A549 (cell line): ENCODE results near the gene AP2A2. TPM values are rescaled to one million over a fixed set of nuclear protein-coding genes. Genes with fewer than 3 reads are reported as not detected.

ENCODE experiments used
- ATAC-seq, 2 experiments: fragments of 200-7000 bp in 1 of 2; fragments of >200 bp in 1 of 2; cut with Nextera tagmentation in 1 of 2; cut with Tn5 transposase in 1 of 2; 3 replicates each; pipeline versions ENCODE4 v1.8.0 to v1.9.1; 2018 to 2020; ENCODE audit warnings: mild to moderate bottlenecking in 1 of 2, moderate library complexity in 1 of 2
- CTCF ChIA-PET: fragments of 300-600 bp; sonication (Branson Sonifier 250); formaldehyde crosslinking; extraction: SDS; loops from one replicate; lab custom pipeline; 2021; ENCODE audit warnings: antibody characterized with exemption, inconsistent platforms; lab: Yijun Ruan, JAX
- POLR2A ChIA-PET: fragments of 350-600 bp; formaldehyde crosslinking; extraction: SDS; loops from one replicate; lab custom pipeline; 2021; ENCODE audit warnings: antibody characterized with exemption, inconsistent platforms; lab: Yijun Ruan, JAX
- DNase-seq, 2 experiments: peaks; one replicate each; pipeline versions ENCODE4 v3.0.0 to v3.0.0-alpha.2; 2011 to 2016; ENCODE audit warnings: low read depth in 1 of 2, low spot score in 1 of 2
- FAIRE-seq: peaks from 2 replicates; lab custom pipeline; 2011; peaks lifted over from hg19 to GRCh38; lab: Jason Lieb, UNC
- H3K27ac ChIP-seq, 2 experiments: fragments of >200 bp; sonication (Bioruptor Twin); formaldehyde crosslinking; 3 replicates each; pipeline ENCODE4 v1.5.1; 2016 to 2017
- H3K4me1 ChIP-seq: fragments of >200 bp; sonication (Bioruptor Twin); formaldehyde crosslinking; 3 replicates; pipeline ENCODE4 v1.6.1; 2016
- H3K4me2 ChIP-seq: fragments of >200 bp; sonication (Bioruptor Twin); formaldehyde crosslinking; 3 replicates; pipeline ENCODE4 v1.6.1; 2016
- H3K4me3 ChIP-seq: fragments of >200 bp; sonication (Bioruptor Twin); formaldehyde crosslinking; 3 replicates; pipeline ENCODE4 v1.5.1; 2016
- H3K9me3 ChIP-seq: fragments of >200 bp; sonication (Bioruptor Twin); formaldehyde crosslinking; 3 replicates; pipeline ENCODE4 v1.6.1; 2016
- CBX8 ChIP-seq: fragments of 200-600 bp; sonication (generic); IDR thresholded peaks from 2 replicates; pipeline ENCODE4 v1.6.1; 2016
- CEBPB ChIP-seq, 2 experiments: fragments of >200 bp in 1 of 2; sonication (Bioruptor Twin) in 1 of 2; formaldehyde crosslinking in 1 of 2; IDR thresholded peaks; 2 replicates each; pipeline ENCODE4 v1.6.1; 2012 to 2016
- CHD4 ChIP-seq: fragments of 200-600 bp; sonication (generic); IDR thresholded peaks from 2 replicates; pipeline ENCODE4 v1.6.1; 2016; ENCODE audit warnings: antibody characterized with exemption, mild to moderate bottlenecking, borderline replicate concordance
- EHF ChIP-seq: fragments of 250-450 bp; sonication (Bioruptor Pico); IDR thresholded peaks from 2 replicates; pipeline ENCODE4 v1.5.0; 2020; ENCODE audit warnings: mild to moderate bottlenecking
- FOSB ChIP-seq: fragments of 250-450 bp; sonication (Bioruptor Pico); IDR thresholded peaks from 2 replicates; pipeline ENCODE4 v1.5.0; 2020; ENCODE audit warnings: mild to moderate bottlenecking, moderate library complexity
- GATA3 ChIP-seq: IDR thresholded peaks from 2 replicates; pipeline ENCODE4 v1.6.1; 2012; ENCODE audit warnings: borderline replicate concordance
- HEYL ChIP-seq: fragments of 250-450 bp; sonication (Bioruptor Pico); IDR thresholded peaks from 2 replicates; pipeline ENCODE4 v1.8.0; 2021; ENCODE audit warnings: mild to moderate bottlenecking, moderate library complexity
- HOXA7 ChIP-seq: fragments of 250-450 bp; sonication (Bioruptor Pico); IDR thresholded peaks from 2 replicates; pipeline ENCODE4 v1.5.0; 2020; ENCODE audit warnings: mild to moderate bottlenecking, moderate library complexity
- HOXB13 ChIP-seq: fragments of 250-450 bp; sonication (Bioruptor Pico); IDR thresholded peaks from 2 replicates; pipeline ENCODE4 v1.5.0; 2020; ENCODE audit warnings: low read depth, mild to moderate bottlenecking, moderate library complexity
- HOXB5 ChIP-seq: fragments of 250-450 bp; sonication (Bioruptor Pico); IDR thresholded peaks from 2 replicates; pipeline ENCODE4 v1.5.0; 2020; ENCODE audit warnings: mild to moderate bottlenecking, moderate library complexity
- JUNB ChIP-seq: fragments of >200 bp; sonication (Bioruptor Twin); formaldehyde crosslinking; IDR thresholded peaks from 2 replicates; pipeline ENCODE4 v1.6.1; 2016
- KDM1A ChIP-seq: fragments of 200-600 bp; sonication (generic); IDR thresholded peaks from 2 replicates; pipeline ENCODE4 v1.6.1; 2016; ENCODE audit warnings: low read depth, mild to moderate bottlenecking
- MAFK ChIP-seq: fragments of 450-650 bp; IDR thresholded peaks from 2 replicates; pipeline ENCODE4 v1.6.1; 2014; ENCODE audit not compliant: partially characterized antibody
- MAZ ChIP-seq: fragments of 150-350 bp; IDR thresholded peaks from 2 replicates; pipeline ENCODE4 v1.6.1; 2014; ENCODE audit warnings: antibody characterized with exemption, low read depth, low read length, borderline replicate concordance
- MYC ChIP-seq: IDR thresholded peaks from 2 replicates; pipeline ENCODE4 v1.6.1; 2012; ENCODE audit warnings: mild to moderate bottlenecking, inconsistent platforms, low read length, improper control_type of control experiment, borderline replicate concordance
- POLR2A ChIP-seq: IDR thresholded peaks from 2 replicates; pipeline ENCODE4 v1.6.1; 2012; ENCODE audit warnings: mild to moderate bottlenecking, low read length
- POLR2AphosphoS2 ChIP-seq: conservative IDR thresholded peaks from 2 replicates; pipeline ENCODE4 v1.6.1; 2012; ENCODE audit warnings: low read length, improper control_type of control experiment, inconsistent platforms
- RARB ChIP-seq: fragments of 250-450 bp; sonication (Bioruptor Pico); IDR thresholded peaks from 2 replicates; pipeline ENCODE4 v1.8.0; 2021; ENCODE audit warnings: mild to moderate bottlenecking, moderate library complexity
- RCOR1 ChIP-seq: fragments of 150-350 bp; IDR thresholded peaks from 2 replicates; pipeline ENCODE4 v1.6.1; 2014; ENCODE audit warnings: antibody characterized with exemption, low read length, low read depth
- RNF2 ChIP-seq: fragments of 200-600 bp; sonication (generic); IDR thresholded peaks from 2 replicates; pipeline ENCODE4 v1.6.1; 2016; ENCODE audit warnings: low read depth, mild to moderate bottlenecking, antibody characterized with exemption, moderate library complexity, borderline replicate concordance
- TFCP2L1 ChIP-seq: fragments of 250-450 bp; sonication (Bioruptor Pico); IDR thresholded peaks from 2 replicates; pipeline ENCODE4 v1.5.0; 2021; ENCODE audit warnings: mild to moderate bottlenecking
- ZFP36 ChIP-seq: fragments of 450-650 bp; IDR thresholded peaks from 2 replicates; pipeline ENCODE4 v1.6.1; 2014; ENCODE audit warnings: borderline replicate concordance; ENCODE audit not compliant: partially characterized antibody
- ZNF302 ChIP-seq: fragments of 250-450 bp; sonication (Bioruptor Pico); IDR thresholded peaks from 2 replicates; pipeline ENCODE4 v1.9.0; 2021; ENCODE audit warnings: inconsistent platforms, mild to moderate bottlenecking, moderate library complexity
- ZSCAN20 ChIP-seq: fragments of 250-450 bp; sonication (Bioruptor Pico); IDR thresholded peaks from 2 replicates; pipeline ENCODE4 v1.8.0; 2022; ENCODE audit warnings: mild to moderate bottlenecking, moderate library complexity
- WGBS: methylation state at CpG from one replicate; pipeline ENCODE4 v1.1.6; 2017; ENCODE audit errors: missing lambda C conversion rate; 5-methylcytosine and 5-hydroxymethylcytosine counted together
- polyA plus RNA-seq, 4 experiments: library from polyadenylated mRNA; depleted of rRNA in 3 of 4; stranded (reverse); fragments of >200 nt; fragmentation: RNase III in 1 of 4; extraction: RNeasy Plus Mini Kit Qiagen cat#74134 plus additional on column Dnase treatment in 1 of 4; gene quantifications; 2 replicates in 3 of 4; 3 replicates in 1 of 4; pipeline ENCODE4 v1.2.3, GENCODE V29; 2011 to 2017
- TF ChIP-seq, protein P1 (sequence below): fragments of 150-350 bp; IDR thresholded peaks from 2 replicates; pipeline ENCODE4 v1.6.1; 2014; ENCODE audit warnings: low read depth, mild to moderate bottlenecking, low read length
- TF ChIP-seq, protein P2 (sequence below): IDR thresholded peaks from 2 replicates; pipeline ENCODE4 v1.6.1; 2012; ENCODE audit warnings: low read depth, borderline replicate concordance
- TF ChIP-seq, protein P3 (sequence below): fragments of >200 bp; sonication (Bioruptor Twin); formaldehyde crosslinking; IDR thresholded peaks from 3 replicates; pipeline ENCODE4 v1.6.1; 2016
- TF ChIP-seq, protein P4 (sequence below): IDR thresholded peaks from 2 replicates; pipeline ENCODE4 v1.6.1; 2012
- TF ChIP-seq, protein P5 (sequence below): fragments of >200 bp; sonication (Bioruptor Twin); formaldehyde crosslinking; IDR thresholded peaks from 2 replicates; pipeline ENCODE4 v1.6.1; 2016
- TF ChIP-seq, protein P6 (sequence below): IDR thresholded peaks from 2 replicates; pipeline ENCODE4 v1.6.1; 2012

Gene AP2A2
- polyA plus RNA-seq, 2 of the 4 experiments (the other 2 are of a cell fraction), result 39.4 to 60.4 TPM

DNA sequence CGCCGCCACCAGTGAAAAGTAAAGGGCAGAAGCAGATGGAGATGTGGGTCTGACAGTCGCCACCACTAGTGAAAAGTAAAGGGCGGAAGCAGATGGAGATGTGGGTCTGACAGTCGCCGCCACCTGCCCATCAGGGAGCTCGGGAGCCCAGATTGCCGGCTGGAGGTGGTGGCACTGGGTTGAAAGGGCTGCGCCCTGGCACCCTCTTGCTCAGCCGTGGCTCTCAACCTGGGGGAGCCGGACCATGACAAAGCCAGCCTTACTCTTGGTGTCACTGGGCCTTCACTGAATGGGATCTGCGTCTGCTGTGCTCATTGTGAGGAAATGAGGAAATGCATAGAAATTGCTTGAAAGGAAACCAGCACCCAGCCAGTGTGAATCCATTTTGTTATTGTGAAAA, 36.3 kb downstream of the AP2A2 start:
- 94% methylated on average over 12 of the region's 12 CpGs for WGBS
- H3K4me1 ChIP-seq, result peaks cover 6% of the 10 kb centered on the region; the same call in 1 of the 3 replicates
- DNase-seq (no peak), FAIRE-seq (no peak)
- no peak overlapping the region for H3K4me3 ChIP-seq
- no peak overlapping the region for H3K27ac ChIP-seq
- POLR2A ChIA-PET, result no interaction called here
- no peak for TF ChIP-seq HOXB13 (CRISPR knock-in tag)
- TF ChIP-seq HEYL (CRISPR knock-in tag), result no peak
- no peak for TF ChIP-seq POLR2AphosphoS2
- no peak for TF ChIP-seq CHD4
- TF ChIP-seq RCOR1, result no peak
- TF ChIP-seq ZNF302 (CRISPR knock-in tag), result no peak
- no peak for TF ChIP-seq RNF2
- no peak for TF ChIP-seq MAZ
- no peak for TF ChIP-seq ZSCAN20
- no peak for TF ChIP-seq CEBPB (IDR thresholded peaks at IDR 0.05)
- TF ChIP-seq POLR2A, result no peak
- TF ChIP-seq, protein P1, sequence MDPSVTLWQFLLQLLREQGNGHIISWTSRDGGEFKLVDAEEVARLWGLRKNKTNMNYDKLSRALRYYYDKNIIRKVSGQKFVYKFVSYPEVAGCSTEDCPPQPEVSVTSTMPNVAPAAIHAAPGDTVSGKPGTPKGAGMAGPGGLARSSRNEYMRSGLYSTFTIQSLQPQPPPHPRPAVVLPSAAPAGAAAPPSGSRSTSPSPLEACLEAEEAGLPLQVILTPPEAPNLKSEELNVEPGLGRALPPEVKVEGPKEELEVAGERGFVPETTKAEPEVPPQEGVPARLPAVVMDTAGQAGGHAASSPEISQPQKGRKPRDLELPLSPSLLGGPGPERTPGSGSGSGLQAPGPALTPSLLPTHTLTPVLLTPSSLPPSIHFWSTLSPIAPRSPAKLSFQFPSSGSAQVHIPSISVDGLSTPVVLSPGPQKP, result no peak
- TF ChIP-seq, all 56 proteins: peak for 0
- Histone ChIP-seq H3K9me3 (peaks cover 2% of the 10 kb centered on the region; the same call in 1 of the 3 replicates), H3K4me2 (no peak overlapping the region)
- ATAC-seq, result no peak
- CTCF ChIA-PET, result interaction anchor here (1.1 kb wide), 1 partner anchor 14 kb away, joined by 3 read pairs; no protein-coding TSS in a partner anchor

DNA sequence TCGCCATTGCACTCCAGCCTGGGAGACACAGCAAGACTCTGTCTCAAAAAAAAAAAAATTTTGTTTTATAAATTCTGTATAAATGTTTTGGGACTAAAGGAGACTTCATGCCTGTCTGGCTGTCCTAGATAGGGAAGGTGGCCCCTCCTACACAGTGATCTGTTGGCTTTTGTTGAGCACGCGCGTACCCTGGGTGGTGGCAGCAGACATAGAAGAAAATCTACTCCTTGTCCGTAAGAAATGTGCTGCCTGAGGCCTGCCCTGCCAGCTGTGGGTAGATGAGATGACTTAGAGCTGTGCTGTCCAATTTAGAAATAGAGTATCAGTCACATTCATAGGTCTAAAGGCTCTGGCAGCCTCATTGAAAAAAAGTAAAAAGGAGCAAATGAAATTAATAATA, 37.0 kb downstream of the AP2A2 start:
- H3K9me3 ChIP-seq, result peaks cover 2% of the 10 kb centered on the region; the same call in 1 of the 3 replicates
- H3K4me1 ChIP-seq, result peaks cover 6% of the 10 kb centered on the region; the same call in 1 of the 3 replicates
- no peak for DNase-seq
- H3K27ac ChIP-seq, result no peak overlapping the region
- POLR2A ChIA-PET, result no interaction called here
- ATAC-seq, result no peak
- WGBS, result 91% methylated on average over 5 of the region's 5 CpGs
- no peak for FAIRE-seq
- H3K4me3 ChIP-seq, result no peak overlapping the region
- TF ChIP-seq HOXB5 (CRISPR knock-in tag) (no peak), GATA3 (no peak), TFCP2L1 (CRISPR knock-in tag) (no peak), EHF (CRISPR knock-in tag) (no peak), ZFP36 (no peak), HOXA7 (CRISPR knock-in tag) (no peak), FOSB (CRISPR knock-in tag) (no peak), MAFK (no peak), CBX8 (no peak), RARB (no peak), MYC (no peak), JUNB (no peak), KDM1A (no peak)
- TF ChIP-seq, protein P2, sequence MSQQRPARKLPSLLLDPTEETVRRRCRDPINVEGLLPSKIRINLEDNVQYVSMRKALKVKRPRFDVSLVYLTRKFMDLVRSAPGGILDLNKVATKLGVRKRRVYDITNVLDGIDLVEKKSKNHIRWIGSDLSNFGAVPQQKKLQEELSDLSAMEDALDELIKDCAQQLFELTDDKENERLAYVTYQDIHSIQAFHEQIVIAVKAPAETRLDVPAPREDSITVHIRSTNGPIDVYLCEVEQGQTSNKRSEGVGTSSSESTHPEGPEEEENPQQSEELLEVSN, result no peak
- TF ChIP-seq, protein P3, sequence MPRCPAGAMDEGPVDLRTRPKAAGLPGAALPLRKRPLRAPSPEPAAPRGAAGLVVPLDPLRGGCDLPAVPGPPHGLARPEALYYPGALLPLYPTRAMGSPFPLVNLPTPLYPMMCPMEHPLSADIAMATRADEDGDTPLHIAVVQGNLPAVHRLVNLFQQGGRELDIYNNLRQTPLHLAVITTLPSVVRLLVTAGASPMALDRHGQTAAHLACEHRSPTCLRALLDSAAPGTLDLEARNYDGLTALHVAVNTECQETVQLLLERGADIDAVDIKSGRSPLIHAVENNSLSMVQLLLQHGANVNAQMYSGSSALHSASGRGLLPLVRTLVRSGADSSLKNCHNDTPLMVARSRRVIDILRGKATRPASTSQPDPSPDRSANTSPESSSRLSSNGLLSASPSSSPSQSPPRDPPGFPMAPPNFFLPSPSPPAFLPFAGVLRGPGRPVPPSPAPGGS, result no peak
- TF ChIP-seq, protein P4, sequence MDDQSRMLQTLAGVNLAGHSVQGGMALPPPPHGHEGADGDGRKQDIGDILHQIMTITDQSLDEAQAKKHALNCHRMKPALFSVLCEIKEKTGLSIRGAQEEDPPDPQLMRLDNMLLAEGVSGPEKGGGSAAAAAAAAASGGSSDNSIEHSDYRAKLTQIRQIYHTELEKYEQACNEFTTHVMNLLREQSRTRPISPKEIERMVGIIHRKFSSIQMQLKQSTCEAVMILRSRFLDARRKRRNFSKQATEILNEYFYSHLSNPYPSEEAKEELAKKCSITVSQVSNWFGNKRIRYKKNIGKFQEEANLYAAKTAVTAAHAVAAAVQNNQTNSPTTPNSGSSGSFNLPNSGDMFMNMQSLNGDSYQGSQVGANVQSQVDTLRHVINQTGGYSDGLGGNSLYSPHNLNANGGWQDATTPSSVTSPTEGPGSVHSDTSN, result no peak
- TF ChIP-seq, protein P5, sequence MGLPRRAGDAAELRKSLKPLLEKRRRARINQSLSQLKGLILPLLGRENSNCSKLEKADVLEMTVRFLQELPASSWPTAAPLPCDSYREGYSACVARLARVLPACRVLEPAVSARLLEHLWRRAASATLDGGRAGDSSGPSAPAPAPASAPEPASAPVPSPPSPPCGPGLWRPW, result no peak
- TF ChIP-seq, protein P6, sequence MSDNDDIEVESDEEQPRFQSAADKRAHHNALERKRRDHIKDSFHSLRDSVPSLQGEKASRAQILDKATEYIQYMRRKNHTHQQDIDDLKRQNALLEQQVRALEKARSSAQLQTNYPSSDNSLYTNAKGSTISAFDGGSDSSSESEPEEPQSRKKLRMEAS, result no peak
- CTCF ChIA-PET, result interaction anchor here (1.1 kb wide), 1 partner anchor 13 kb away, joined by 3 read pairs; no protein-coding TSS in a partner anchor
- no peak overlapping the region for H3K4me2 ChIP-seq
